HK-2 (cell line): ENCODE data around the gene TLL1.

Source experiments
- DNase-seq: peaks from one replicate; pipeline ENCODE4 v3.0.0-alpha.2; 2018; ENCODE audit not compliant: unreplicated experiment

TLL1 gene

DNA sequence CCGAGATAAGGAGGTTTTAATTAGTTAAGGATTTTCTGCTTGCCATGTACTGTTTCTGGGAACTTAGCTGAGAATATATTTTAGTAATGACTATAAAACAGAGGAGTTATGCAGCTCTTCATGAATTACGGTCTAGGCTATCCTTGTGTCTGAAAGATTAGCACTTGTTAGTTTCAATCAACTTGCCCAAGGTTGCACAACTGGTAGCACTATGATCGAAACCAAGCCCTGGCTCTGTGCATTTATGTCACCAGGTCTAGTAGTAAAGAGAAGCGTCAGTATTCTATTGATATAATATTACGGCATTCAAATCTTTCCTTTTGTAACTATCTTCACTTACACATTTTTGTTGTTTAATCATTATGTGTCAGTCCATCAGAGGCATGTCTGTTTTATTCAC is 176.0 kb downstream of the TLL1 start:
- no peak for DNase-seq

DNA sequence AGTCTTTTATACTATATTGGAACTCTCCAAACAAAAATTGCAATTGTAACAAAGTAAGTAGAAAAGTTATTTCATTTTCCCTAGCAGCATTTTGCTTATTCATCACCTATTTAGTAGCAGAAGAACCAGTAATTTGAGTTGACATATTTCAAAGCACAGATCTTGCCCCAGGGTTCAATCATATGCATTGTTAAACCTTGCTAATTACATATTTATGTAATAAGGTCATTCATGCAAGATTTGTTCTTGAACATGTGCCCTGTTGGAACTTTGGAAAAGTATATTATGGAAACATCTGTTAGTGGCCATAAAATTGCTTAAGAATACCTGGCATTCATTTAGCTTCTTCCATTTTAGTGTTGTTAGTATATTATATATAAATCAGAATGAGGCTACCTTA is 191.7 kb downstream of the TLL1 start:
- no peak for DNase-seq

DNA sequence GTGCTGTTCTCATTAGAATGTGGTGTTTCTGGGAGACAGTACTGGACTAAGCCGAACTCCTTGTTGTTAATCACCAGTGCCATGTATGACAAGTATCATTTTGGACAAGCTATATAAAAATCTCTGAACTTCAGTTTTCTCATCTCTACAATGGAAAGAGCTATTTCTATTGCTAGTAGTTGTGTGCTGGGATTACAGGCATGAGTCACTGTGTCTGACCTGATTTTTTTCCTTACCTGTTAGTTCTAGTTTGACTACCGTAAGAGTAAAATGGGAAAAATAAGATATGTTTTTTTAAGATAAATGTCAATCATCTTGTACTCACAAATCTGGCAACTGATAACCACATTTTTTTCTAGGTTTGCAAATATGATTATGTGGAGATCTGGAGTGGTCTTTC is 192.3 kb downstream of the TLL1 start:
- DNase-seq: no peak

DNA sequence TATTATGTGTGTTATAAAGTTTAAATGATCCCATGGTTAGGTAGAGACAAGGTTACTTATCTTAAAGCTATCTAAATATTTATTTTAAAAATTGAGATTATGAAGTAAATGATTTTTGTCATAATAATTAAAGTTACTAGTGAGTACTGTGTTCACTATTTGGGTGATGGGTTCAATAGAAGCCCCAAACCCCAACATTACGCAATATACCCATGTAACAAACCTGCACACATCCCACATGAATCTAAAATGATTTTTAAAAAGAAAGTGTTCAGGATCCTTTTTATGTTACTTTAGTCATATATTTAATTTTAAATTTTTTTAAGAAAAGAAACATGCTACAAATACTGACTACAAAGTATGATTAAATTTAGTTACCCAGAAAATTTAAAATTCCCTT is 193.9 kb downstream of the TLL1 start:
- no peak for DNase-seq

DNA sequence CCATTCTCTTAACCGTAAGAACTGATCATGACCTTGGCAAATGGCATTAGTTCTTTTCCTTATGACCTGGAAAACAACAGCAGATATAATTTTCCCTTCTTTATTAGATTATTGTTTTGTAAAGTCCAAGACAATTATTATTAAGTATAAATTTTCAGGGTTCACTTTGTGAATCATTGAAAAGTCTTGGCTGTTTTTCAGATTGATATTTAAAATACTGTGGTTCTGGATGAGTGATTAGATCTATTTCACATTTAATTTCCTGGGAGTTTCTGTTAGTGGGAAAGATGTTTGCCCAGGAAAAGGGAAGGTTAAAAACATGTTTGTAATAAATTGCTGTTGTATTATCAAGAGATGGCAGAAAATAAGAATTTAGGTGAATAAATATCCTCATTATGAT is 194.9 kb downstream of the TLL1 start:
- DNase-seq: no peak

DNA sequence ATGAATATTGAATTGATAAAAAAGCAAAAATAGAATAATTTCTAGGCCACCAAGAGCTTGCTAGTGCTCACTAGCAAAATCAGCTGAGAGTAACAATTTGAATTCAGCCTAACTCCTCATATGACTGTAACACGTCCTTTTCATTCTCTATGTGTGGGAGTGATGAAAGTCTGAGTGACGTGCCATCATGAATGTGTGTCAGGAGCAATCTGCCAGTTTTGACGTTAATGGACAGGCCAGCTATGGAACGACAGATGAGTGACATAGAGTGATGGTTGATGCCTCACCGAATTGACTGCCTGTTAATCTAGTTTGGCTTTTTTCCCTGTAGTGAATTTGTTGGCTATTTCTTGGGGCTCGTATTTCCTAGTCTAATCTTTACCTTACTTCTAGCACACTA is 200.7 kb downstream of the TLL1 start:
- no peak for DNase-seq

DNA sequence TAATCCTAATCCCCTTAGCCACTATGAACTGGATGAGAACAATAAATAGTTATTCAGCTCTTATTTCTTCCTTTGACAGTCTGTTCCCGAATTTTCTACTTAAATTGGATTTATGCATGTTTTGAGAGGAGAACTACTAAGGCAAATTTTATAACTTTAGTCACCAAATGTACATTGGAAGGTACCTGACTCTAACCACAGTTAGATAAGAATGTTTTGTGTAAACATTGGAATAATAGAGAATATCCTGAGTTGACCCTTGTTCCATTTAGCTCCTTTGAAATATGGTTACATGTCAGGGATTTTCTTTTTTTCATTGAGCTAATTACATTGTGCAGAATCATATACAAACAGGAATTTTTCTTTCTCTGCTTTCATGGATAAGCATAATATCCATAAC is 202.6 kb downstream of the TLL1 start:
- DNase-seq: no peak

DNA sequence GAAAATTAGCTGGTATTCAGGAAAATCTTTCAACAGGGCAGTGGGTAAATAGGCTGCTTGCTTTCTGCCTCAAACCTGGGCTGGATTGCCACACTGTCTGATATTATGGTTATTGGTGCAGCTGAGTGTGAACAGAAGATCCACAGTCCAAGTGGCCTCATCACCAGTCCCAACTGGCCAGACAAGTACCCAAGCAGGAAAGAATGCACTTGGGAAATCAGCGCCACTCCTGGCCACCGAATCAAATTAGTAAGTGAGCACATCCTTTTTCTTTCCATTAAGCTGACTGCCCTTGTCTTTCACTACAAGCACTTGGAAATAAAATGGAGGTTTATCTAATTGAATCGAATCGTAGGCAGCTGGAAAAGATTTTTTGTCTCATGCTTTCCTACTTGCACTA is 204.7 kb downstream of the TLL1 start:
- no peak for DNase-seq

DNA sequence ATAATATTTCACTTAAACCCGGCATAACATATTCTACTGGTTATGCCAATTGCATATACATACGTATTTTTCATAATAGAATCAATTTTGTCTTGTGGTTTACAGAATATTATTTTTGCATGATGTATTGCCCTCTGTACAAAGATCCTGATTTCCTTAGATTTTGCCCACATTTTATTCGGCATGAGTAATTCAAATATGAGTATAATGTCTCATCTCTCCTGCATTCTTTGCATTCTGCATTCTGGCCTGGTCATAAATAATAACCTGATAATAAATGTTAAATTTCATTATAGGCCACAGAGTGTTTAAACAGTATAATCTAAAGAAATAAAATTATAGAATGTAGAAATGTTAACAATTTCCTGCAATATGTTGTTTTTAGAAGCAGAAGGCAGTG is 205.3 kb downstream of the TLL1 start:
- DNase-seq: no peak

DNA sequence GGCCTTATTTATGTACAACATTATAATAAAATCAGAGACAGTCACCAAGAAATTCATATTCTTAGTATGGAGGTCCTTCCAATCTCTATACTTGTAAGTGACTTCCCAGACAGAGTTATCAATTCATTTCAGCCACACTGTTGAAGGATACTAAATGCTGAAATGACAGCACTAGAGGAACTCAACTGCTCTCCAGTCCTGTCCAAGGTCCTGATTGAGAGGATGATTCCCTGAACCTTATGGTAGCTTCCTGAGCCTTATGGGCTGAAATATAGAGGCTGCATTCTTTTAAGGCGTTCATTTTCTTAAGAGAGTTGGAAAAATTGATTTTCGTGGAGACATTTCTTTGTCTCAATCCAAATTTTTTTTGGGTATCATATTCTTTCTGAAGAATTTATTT is 205.9 kb downstream of the TLL1 start:
- DNase-seq: no peak

DNA sequence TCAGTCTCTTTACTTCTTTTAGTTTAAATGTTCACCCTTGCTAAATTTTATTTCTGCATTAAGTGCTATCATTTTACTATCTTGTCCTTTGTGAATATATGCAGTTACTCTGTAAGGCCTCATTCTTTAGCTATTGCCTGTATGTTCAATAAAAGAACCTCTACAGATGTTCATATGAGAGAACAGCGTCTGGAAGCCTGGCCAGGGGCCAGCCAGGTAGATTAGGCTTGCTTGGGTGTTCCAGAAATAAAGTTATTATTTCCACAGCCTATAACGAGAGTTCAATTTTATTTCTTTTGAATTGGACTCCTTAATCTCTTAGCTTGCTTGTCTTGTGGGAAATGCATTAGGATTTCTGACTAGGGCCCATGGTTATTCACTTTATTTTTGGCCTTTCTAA is 214.5 kb downstream of the TLL1 start:
- DNase-seq: no peak

DNA sequence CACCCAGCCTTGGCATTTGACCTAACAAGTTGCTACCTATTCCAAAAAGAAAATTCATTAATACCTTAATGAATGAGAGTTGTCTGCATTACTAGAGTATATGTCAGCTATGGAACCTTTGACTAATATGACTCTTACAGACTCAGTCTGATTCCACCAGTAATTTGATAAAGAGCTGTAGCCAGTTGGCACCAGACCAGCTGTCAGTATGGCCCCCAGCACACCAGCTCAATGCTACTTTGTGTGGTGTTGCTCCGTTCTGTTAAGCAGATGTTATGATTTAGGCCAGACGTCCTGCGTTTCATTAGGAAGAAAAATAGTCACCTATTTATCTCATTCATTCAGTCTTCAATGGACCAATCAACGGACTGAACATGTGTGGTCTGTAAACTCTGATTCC is 215.5 kb downstream of the TLL1 start:
- no peak for DNase-seq

DNA sequence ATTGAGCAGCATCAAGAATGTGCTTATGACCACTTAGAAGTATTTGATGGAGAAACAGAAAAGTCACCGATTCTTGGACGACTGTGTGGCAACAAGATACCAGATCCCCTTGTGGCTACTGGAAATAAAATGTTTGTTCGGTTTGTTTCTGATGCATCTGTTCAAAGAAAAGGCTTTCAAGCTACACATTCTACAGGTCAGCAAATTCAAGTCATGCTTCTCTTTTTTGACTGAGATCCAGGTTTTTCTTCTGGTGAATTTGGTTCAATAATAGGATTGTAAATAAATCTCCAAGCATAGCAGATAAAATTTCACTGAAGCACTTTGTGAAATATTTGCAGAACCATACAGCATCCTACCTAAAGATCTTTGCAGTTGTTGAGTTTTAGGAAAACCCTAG is 218.1 kb downstream of the TLL1 start:
- DNase-seq: no peak

DNA sequence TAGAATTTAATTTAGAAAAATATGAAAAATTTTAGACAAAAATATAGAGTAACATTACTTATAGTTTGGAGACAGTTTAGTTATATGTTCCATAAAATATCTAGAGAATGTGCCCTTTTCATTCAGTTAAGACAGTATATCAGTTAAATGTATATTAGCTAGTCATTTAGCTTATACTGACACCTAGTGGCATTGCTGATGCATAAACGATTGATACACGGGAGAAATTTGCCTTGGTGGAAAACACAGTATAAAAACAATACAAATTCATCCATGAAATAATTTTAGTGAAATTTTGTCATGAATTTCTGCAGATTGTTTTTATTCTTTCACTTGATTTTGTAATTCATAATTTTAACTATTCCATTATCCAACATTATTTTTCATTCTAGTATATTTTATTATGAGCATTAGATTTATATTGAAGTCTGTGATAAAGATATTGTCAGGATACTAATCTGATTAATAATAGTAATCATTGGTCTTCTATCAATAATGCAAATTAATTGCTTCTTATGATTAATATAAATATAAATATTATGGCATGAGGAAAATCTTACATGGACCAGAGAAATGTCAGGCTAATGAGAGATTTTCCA is 219.0 kb downstream of the TLL1 start:
- DNase-seq: no peak

DNA sequence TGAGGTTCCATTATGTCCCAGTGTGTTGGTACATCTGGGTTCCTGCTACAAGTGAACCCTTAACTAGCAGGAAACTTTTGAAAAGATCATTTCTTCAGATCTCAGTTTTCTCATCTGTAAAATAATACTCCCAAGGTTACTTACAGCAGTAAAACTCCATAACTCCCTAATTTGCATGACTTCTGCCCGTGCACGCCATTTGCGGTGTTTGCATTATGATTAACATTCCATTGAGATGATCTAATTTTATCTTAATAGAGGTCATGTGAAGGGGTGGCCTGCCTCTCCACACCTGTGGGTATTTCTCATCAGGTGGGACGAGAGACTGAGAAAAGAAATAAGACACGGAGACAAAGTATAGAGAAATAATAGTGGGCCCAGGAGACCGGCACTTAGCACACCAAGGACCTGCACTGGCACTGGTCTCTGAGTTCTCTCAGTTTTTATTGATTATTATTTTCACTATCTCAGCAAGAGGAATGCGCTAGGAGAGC is 219.8 kb downstream of the TLL1 start:
- no peak for DNase-seq

DNA sequence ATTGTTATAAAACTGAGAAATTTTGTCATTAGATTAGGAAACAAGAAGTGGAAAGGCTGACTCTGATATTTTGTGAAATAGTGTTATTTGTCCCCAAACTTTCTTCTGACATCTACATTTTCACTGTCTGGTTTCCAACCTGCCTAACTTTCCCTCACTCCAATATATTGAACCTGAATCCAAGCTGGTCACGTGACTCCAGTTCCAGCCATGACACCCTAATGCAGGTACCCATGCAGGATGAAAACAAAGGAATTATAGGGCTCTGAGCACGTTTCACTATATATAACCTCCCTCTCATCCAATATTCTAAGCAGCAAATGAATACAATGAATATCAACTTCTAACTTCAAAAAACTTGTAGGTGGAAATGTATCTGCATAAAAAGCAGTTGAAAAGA is 231.6 kb downstream of the TLL1 start:
- no peak for DNase-seq

DNA sequence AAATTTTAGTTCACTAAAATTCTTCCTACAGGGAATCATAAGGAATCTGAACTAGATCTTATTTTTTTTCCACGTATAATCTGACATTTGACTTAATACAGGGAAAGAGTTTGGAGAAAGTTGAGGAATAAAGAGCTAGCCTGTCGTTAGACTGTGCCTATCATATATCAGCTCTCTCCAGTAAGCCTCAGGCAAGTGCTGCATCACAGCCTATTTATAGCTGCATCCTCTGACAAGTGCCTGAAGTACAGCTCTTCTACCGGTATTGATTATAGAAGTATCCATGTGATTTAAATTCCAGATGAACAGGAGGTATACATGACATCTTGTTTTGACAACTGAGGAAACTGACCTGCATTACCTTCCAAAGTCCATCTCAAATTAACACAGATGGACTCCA is 248.9 kb downstream of the TLL1 start:
- DNase-seq: no peak

DNA sequence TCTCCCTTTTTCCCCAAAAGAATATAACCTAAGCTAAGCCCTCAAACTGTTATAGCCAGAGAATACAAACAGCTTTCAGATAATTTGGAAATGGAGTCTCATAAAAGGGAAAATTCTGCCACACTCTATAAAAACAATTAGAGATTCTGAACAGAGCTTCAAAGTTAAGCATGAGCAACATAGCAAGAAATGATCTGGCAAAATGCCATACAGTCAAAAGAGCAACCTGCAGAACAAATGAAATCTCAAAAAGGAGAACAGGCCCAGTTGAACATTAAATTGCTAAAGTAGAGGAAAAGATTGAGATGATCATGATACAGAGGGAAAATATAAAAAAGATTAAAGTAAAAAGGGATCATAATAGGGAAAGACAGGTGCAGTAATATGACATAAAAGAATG is 250.5 kb downstream of the TLL1 start:
- no peak for DNase-seq

DNA sequence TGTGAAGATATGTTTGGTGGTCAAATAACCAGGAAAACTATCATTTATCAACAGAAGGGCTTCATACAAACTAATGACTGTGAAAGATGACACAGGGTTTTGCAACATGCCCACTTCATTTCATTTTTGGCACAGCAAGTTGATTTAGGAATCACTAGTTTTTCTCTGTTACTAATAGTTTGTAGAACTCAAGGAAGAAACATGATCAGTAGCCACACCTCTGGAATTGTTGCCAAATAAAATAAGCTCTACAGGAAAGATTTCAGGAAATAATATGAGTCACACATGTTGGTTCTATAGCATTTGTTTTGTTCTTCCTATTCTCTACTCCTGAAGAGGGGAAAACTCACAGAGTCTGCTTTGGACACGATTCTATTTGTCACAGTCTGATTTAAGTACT is 255.4 kb downstream of the TLL1 start:
- DNase-seq: no peak

DNA sequence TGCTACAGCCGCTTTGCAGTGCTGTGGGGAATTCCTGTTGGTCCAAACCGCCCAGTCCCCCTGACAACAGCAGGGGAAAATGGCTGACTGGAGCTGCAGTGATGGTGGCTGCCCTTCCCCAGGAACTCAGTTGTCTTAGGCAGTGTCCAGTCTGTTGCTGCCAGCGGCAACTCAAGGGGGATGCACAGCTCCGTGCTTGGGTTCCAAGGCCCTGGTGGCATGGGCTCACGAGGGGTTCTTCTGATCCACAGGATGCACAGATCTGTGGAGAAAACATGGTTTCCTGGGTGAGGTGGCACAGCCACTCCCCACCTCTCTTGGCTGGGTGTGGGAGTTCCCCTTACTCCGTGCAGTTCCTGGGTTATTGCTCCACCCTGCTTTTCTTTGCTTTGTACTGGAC is 261.2 kb downstream of the TLL1 start:
- no peak for DNase-seq

DNA sequence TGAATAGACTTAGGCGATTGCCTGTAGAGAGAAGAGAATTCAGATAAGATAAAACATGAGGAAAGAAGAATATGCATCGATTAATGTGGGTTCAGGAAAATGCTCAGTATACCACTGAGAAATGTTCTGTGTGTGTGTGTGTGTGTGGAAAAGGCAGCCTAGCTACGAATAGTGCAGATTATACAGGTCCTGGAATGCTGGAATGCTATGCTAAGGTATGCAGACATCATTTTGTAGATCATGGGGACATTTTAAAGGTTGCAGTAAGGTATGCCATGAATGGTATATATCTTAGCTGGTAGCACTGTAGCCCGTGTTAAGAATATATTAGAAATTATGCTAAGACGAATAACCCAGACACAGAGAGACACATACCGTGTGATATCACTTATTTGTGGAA is 267.9 kb downstream of the TLL1 start:
- no peak for DNase-seq

DNA sequence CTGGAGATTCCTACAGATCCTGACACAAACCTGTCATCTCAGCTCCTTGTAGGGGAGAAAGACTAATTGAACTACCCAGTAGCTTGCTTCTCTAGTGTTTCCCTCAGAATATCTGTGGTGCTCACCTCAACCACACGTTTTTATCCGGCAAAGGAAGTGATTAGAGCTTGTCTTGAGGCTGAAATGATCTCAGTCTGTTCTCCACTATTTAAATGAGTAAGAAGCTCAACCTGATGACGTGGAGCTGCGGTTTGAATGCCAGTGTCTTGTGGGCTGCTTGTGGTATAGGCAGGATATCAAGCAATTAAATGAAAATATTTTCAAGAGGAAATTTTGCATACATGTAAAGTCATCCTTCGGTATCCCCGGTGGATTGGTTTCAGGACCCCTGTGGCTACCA is 270.2 kb downstream of the TLL1 start:
- no peak for DNase-seq

DNA sequence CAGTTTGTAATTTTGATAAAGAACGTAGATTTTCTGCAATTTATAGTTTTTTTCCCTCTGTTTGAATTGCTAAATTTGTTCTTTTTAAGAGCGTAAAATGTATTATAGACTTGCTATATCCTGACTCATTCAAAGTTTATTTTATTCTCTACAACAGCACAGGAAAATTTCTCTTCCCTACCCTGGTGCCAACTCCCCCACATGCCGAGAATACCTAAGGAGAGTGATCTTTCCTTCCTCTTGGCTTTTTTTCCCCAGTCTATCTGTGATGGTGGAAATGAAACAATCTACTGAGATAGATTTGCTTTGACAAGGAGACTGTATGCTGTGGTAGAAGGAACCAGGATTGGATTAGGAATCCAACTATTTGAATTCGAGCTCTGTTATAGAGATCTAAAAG is 271.6 kb downstream of the TLL1 start:
- no peak for DNase-seq

DNA sequence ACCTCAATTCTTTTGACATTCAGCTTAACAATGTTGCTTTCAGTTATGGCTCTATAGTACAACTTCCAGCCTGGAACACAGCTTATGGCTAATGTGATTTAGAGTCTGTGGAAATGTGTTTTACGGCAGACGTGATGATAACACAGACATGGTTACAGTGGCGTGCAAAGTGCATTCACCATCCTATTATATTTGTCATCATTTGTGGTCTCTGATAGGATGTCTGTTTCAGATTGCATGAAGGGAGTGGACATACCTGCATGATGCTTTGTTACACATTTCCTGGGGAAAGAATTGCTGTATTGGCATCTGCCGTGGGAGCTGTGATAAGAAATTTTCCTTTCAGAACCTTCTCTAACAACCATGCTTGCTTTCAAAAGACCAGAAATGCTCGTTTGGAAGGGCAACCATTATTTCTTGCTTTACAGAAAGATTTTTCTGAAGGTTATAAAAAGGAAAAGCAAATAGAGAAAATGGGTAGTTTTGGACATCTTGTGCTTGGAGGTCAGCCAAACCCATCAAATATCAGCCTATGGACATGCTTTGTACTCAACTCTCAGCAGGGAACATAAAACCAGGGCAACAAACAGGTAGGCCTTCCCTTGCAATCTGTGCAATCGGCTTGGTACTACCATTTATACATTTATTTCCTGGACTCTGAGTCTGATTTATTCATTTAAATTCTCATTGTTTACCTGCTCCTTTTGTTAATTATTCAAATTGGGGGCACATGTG is 273.9 kb downstream of the TLL1 start:
- no peak for DNase-seq
